ENCODE measurements around the gene CLBA1. TPM values are rescaled to one million over a fixed set of nuclear protein-coding genes. Genes with fewer than 3 reads are reported as not detected.

Gene CLBA1
- total RNA-seq, 1 experiment from 2014 or later: 3.0 TPM

DNA sequence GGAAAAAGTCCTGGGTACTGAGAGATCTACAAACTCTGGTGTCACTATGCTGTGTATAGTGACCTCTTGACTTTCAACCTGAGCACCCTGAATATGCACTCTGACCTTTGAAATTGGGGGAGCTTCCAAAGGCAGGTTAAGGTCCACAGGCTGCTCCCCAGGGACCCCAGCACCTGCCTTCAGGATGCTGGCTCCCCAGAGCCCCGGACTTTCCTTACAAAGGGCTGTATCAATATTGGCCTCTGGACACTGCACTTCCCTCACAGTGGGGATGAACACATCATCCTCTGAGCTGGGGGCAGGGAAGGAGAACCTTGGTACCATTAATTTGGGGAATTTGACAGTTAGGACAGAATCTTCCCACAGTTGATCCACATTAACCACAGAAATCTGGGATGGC lies 46.6 kb upstream of the CLBA1 start:
- H3K27me3 ChIP-seq (replicated peaks; ENCODE audit: control insufficient read depth, insufficient read depth, low read length): peaks cover 3% of the 10 kb centered on the region
- no peaks in the 10 kb centered on the region for H3K9me3 ChIP-seq
- peaks cover 11% of the 10 kb centered on the region for H3K27me3 Mint-ChIP-seq (ENCODE audit: insufficient read depth, unreplicated experiment)
- H3K9me3 Mint-ChIP-seq (ENCODE audit: unreplicated experiment): no peaks in the 10 kb centered on the region
- H3K4me1 Mint-ChIP-seq (ENCODE audit: low read depth, unreplicated experiment): no peaks in the 10 kb centered on the region
- no peak overlapping the region for H3K4me3 Mint-ChIP-seq (ENCODE audit: unreplicated experiment)
- no peak for DNase-seq
- H3K27ac Mint-ChIP-seq (ENCODE audit: unreplicated experiment): no peak overlapping the region
- ChIA-PET POLR2A (no interaction called here), CTCF (no interaction called here)
- H3K4me1 ChIP-seq: no peaks in the 10 kb centered on the region
- no peaks in the 10 kb centered on the region for H3K36me3 Mint-ChIP-seq (ENCODE audit: insufficient read depth, unreplicated experiment)
- no peak overlapping the region for H3K4me3 ChIP-seq (ENCODE audit: low read depth, low read length)
- H3K36me3 ChIP-seq (ENCODE audit: control insufficient read depth, insufficient read depth, low read length): no peaks in the 10 kb centered on the region
- no TSS peak for BruUV-seq (replicated peaks)
- TF ChIP-seq, protein P1, sequence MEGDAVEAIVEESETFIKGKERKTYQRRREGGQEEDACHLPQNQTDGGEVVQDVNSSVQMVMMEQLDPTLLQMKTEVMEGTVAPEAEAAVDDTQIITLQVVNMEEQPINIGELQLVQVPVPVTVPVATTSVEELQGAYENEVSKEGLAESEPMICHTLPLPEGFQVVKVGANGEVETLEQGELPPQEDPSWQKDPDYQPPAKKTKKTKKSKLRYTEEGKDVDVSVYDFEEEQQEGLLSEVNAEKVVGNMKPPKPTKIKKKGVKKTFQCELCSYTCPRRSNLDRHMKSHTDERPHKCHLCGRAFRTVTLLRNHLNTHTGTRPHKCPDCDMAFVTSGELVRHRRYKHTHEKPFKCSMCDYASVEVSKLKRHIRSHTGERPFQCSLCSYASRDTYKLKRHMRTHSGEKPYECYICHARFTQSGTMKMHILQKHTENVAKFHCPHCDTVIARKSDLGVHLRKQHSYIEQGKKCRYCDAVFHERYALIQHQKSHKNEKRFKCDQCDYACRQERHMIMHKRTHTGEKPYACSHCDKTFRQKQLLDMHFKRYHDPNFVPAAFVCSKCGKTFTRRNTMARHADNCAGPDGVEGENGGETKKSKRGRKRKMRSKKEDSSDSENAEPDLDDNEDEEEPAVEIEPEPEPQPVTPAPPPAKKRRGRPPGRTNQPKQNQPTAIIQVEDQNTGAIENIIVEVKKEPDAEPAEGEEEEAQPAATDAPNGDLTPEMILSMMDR (IDR thresholded peaks at IDR 0.05; ENCODE audit: insufficient read depth in 1 of 2, low read depth in 1 of 2, low read length in 1 of 2, severe bottlenecking in 1 of 2, unreplicated experiment in 1 of 2): no peak
- intact Hi-C loops (cut with micrococcal nuclease; ENCODE audit: unreplicated experiment): no loop called here

DNA sequence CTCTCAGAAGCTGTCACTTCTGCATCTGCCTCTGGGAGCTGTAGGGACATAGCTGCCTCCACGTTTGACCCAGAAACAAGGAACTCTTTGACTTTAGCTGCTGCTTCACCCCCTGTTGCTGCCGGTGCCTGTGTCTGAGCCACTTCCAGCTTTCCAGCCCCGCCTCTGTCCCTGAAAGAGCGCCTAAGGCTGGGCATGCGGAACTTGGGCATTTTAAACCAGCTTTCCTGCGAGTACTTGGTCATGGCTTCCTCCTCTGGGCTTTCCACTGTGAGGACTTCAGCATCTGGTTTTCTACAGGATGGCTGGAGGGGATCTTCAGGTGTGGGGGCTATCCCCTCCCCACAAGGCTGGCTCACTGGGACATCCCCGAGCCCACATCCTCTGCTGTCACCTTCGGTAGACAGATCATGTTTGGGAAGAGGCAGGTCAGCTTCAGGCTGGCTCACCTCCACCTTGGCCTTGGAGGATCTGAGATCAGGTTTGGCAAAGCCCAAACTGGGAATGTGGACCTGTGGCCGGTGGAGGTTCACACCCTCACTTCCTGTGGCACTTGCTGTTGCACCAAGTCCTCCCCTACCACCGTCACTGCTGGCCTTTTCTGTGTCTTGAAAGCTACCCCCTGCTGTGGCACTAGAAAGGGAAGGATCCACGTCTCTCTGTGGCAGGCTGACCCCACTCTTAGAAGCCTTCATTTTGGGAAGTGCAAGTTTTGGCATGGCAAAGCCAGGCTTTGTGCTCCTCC lies 45.8 kb upstream of the CLBA1 start:
- Mint-ChIP-seq H3K9me3 (ENCODE audit: unreplicated experiment) (no peaks in the 10 kb centered on the region), H3K36me3 (ENCODE audit: insufficient read depth, unreplicated experiment) (no peaks in the 10 kb centered on the region), H3K27me3 (ENCODE audit: insufficient read depth, unreplicated experiment) (peaks cover 7% of the 10 kb centered on the region), H3K4me3 (ENCODE audit: unreplicated experiment) (no peak overlapping the region), H3K27ac (ENCODE audit: unreplicated experiment) (no peak overlapping the region), H3K4me1 (ENCODE audit: low read depth, unreplicated experiment) (no peaks in the 10 kb centered on the region)
- CTCF ChIA-PET: interaction anchor here (0.7 to 1.3 kb wide), 2 partner anchors 45 to 261 kb away, joined by 4 to 9 read pairs; no protein-coding TSS in a partner anchor
- Histone ChIP-seq H3K9me3 (no peaks in the 10 kb centered on the region), H3K4me3 (ENCODE audit: low read depth, low read length) (no peak overlapping the region), H3K27me3 (replicated peaks; ENCODE audit: control insufficient read depth, insufficient read depth, low read length) (peaks cover 1% of the 10 kb centered on the region), H3K36me3 (ENCODE audit: control insufficient read depth, insufficient read depth, low read length) (no peaks in the 10 kb centered on the region), H3K4me1 (no peaks in the 10 kb centered on the region)
- no TSS peak for BruUV-seq (replicated peaks)
- TF ChIP-seq, protein P1 (IDR thresholded peaks at IDR 0.05; ENCODE audit: insufficient read depth in 1 of 2, low read depth in 1 of 2, low read length in 1 of 2, severe bottlenecking in 1 of 2, unreplicated experiment in 1 of 2): no peak
- intact Hi-C loops (cut with micrococcal nuclease; ENCODE audit: unreplicated experiment): loop anchor here (2.0 kb wide), 1 partner anchor 43 kb away; no protein-coding TSS in a partner anchor
- no peak for DNase-seq
- POLR2A ChIA-PET: no interaction called here

DNA sequence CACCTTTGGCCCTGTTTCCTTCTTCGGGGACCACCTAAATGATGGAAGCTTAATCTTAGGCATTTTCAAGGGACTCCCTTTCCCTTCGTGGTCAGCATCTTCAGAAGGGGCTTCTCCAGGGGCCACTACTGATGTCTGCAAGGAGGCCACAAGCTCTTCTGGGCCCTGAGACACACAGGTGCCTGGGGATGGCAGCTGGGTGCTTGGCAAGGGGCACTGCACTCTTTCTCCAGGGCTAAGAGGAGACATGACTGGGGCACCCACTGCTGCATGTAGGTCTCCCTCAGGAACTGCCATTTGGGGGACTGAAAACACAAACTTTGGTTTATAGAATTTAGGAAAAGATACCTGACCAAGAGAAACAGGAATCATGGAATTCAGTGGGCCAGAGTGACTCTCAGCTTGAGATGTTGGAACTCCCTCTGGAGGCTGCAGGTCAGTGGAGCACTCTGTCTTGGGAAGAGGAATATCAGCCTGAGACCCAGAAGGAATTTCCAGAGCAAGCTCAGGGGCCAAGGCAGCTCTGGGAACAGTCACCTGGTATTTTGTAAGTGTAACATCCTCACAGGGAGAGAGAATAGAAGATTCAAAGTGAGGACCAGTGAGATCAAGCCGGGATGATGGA lies 45.0 kb upstream of the CLBA1 start:
- Mint-ChIP-seq H3K27me3 (ENCODE audit: insufficient read depth, unreplicated experiment) (peaks cover 7% of the 10 kb centered on the region), H3K36me3 (ENCODE audit: insufficient read depth, unreplicated experiment) (no peaks in the 10 kb centered on the region), H3K4me1 (ENCODE audit: low read depth, unreplicated experiment) (no peaks in the 10 kb centered on the region), H3K27ac (ENCODE audit: unreplicated experiment) (no peak overlapping the region), H3K4me3 (ENCODE audit: unreplicated experiment) (no peak overlapping the region), H3K9me3 (ENCODE audit: unreplicated experiment) (no peaks in the 10 kb centered on the region)
- no peak overlapping the region for H3K4me3 ChIP-seq (ENCODE audit: low read depth, low read length)
- DNase-seq: no peak
- intact Hi-C loops (cut with micrococcal nuclease; ENCODE audit: unreplicated experiment): loop anchor here (2.0 kb wide), 1 partner anchor 44 kb away; no protein-coding TSS in a partner anchor
- POLR2A ChIA-PET: no interaction called here
- CTCF ChIA-PET: interaction anchor here (0.6 to 1.3 kb wide), 9 partner anchors 12 to 262 kb away, joined by 3 to 9 read pairs (median 4); no protein-coding TSS in a partner anchor
- H3K9me3 ChIP-seq: no peaks in the 10 kb centered on the region
- H3K4me1 ChIP-seq: no peaks in the 10 kb centered on the region
- H3K36me3 ChIP-seq (ENCODE audit: control insufficient read depth, insufficient read depth, low read length): no peaks in the 10 kb centered on the region
- H3K27me3 ChIP-seq (replicated peaks; ENCODE audit: control insufficient read depth, insufficient read depth, low read length): peaks cover 1% of the 10 kb centered on the region
- TF ChIP-seq, protein P1 (IDR thresholded peaks at IDR 0.05; ENCODE audit: insufficient read depth in 1 of 2, low read depth in 1 of 2, low read length in 1 of 2, severe bottlenecking in 1 of 2, unreplicated experiment in 1 of 2): peak; percentile 22 to 58
- BruUV-seq (replicated peaks): no TSS peak

Measured in Caco-2 (cell line).